NT2/D1 (cell line): Measurements from ENCODE around the gene SELENOF.

Experiments used
- SUZ12 ChIP-seq: IDR thresholded peaks from 2 replicates; pipeline ENCODE4 v1.6.1; 2011; ENCODE audit not compliant: insufficient read length, insufficient read depth; ENCODE audit errors: extremely low read depth
- YY1 ChIP-seq: IDR thresholded peaks from 2 replicates; pipeline ENCODE4 v1.6.1; 2011; ENCODE audit not compliant: insufficient read length, insufficient read depth

DNA sequence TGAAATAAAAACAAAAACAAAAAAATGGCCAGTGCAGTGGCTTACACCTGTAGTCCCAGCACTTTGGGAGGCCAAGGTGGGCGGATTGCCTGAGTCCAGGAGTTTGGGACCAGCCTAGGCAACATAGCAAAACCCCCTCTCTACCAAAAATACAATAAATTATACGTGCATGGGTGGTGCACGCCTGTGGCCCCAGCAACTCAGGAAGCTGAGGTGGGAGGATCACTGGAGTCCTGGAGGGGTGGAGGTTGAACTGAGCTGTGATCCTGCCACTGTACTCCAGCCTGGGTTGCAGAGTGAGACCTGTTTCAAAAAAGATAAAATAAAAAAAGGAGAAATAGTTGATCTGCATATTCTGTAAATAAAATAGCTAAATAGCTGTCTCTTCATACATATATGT is 41.8 kb upstream of the SELENOF start:
- no peak for TF ChIP-seq YY1
- TF ChIP-seq SUZ12: no peak
